Measurements from ENCODE around the gene SUN3.

SUN3 gene

DNA sequence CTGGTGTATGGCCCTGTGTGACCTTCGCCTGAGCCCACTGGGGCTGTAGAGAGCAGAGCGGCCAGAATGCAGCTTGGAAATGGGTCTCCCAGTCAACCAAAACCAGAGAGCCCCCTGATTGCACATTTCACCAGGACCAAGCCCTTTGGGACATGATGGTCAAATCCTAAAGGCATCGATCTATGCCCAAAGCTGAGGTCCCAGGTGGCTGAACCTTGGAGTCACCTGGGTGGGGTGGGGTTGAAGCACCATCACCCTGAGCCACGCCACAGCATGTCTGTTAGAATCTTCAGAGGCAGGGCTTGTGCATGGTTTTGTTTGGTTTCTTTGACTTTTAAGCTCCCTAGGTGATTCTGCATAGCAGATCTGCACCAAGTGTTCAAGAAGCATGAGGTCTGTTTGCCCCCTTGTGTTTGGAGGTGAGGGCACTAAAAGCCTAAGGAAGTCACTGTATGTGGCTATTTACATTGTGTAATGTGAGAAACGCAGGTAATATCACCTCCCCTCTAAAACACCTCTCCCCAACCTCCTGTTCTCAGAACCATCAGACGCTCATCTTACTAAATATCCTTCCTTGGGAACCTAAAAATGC lies 90.2 kb downstream of the SUN3 start:
- Histone ChIP-seq H3K27ac (ENCODE audit: low read depth, low read length) (no peak overlapping the region), H3K36me3 (ENCODE audit: control insufficient read depth, insufficient read depth, low read length) (no peaks in the 10 kb centered on the region), H3K4me3 (ENCODE audit: low read length) (no peak overlapping the region), H3K27me3 (ENCODE audit: control insufficient read depth, insufficient read depth, low read length) (no peaks in the 10 kb centered on the region), H3K9ac (ENCODE audit: low read length) (no peak overlapping the region), H3K4me1 (ENCODE audit: control insufficient read depth, insufficient read depth, low read length) (no peaks in the 10 kb centered on the region)

DNA sequence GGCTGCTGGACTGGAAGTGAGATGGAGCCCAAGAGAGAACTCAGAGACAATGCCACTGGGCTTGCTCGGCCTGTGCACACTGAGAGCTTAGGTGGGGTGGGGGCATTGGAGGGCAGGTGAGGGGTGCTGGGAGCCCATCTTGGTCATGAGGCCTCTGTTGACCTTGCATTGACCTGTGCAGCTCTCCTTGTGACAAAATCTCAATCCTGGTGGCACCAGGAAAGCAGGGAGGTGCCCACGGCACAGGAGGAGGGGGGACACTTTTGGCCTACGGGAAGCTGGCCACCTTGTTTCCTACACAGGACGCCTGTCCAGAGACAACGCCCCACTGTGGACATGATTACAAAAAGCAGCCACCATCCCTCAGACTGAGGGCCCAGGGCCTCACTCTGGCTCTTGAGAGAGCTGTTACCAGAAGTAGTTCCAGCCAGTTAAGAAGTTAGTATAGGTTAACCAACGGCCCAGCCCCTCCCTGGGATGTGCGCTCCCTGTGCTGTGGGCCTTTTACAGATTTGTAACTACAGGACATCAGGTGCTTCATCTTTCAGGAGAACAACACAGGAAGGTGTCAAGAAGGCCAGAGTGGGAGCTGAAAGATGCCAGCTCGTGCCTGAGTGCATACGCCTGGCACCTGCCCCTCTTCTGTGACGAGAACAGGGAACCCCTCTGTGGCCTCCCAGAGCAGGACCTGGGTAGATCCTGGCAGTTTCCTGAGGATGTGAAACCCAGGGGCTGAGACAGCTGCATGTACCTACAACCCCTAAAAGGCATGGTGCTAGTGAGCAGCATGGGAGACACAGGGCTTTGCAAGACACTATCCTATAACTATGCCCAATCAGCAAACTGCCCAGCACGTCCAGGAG lies 91.0 kb downstream of the SUN3 start:
- no peaks in the 10 kb centered on the region for H3K36me3 ChIP-seq (ENCODE audit: control insufficient read depth, insufficient read depth, low read length)
- no peaks in the 10 kb centered on the region for H3K27me3 ChIP-seq (ENCODE audit: control insufficient read depth, insufficient read depth, low read length)
- no peaks in the 10 kb centered on the region for H3K4me1 ChIP-seq (ENCODE audit: control insufficient read depth, insufficient read depth, low read length)
- H3K4me3 ChIP-seq (ENCODE audit: low read length), result no peak overlapping the region
- H3K27ac ChIP-seq (ENCODE audit: low read depth, low read length), result no peak overlapping the region
- H3K9ac ChIP-seq (ENCODE audit: low read length), result no peak overlapping the region
